Breast epithelium (tissue), 4 donors: Measurements from ENCODE around the gene ROBO2. TPM values are rescaled to one million over a fixed set of nuclear protein-coding genes. Genes with fewer than 3 reads are reported as not detected.

Source experiments
- DNase-seq, 2 donors: peaks; one replicate each; pipeline ENCODE4 v3.0.0-alpha.2; 2019; ENCODE audit warnings: low spot score in 2 of 2
- H3K27ac ChIP-seq, 2 donors: fragments of 200-600 bp; sonication (generic) in 1 of 2; one replicate each; pipeline ENCODE4 v1.5.1; 2016 to 2019; ENCODE audit warnings: mild to moderate bottlenecking in 1 of 2
- H3K27me3 ChIP-seq, 2 donors: fragments of 200-600 bp; sonication (generic) in 1 of 2; one replicate each; pipeline versions ENCODE4 v1.5.1 to v1.6.0; 2017 to 2019; ENCODE audit warnings: control low read depth in 1 of 2, mild to moderate bottlenecking in 1 of 2
- H3K36me3 ChIP-seq: fragments of 200-600 bp; one replicate; pipeline ENCODE4 v1.5.1; 2019
- H3K4me1 ChIP-seq, 2 donors: fragments of 200-600 bp; sonication (generic); one replicate each; pipeline ENCODE4 v1.5.1; 2016 to 2019; ENCODE audit warnings: control low read depth in 1 of 2
- H3K4me3 ChIP-seq, 3 donors: fragments of 200-600 bp; sonication (generic); 1 replicate in 2 of 3; 2 replicates in 1 of 3; pipeline ENCODE4 v1.5.1; 2016 to 2019; ENCODE audit warnings: mild to moderate bottlenecking in 3 of 3, moderate library complexity in 2 of 3
- H3K9me3 ChIP-seq, 2 donors: fragments of 200-600 bp; sonication (generic) in 1 of 2; one replicate each; pipeline ENCODE4 v1.5.1; 2016 to 2019; ENCODE audit warnings: control low read depth in 1 of 2
- CTCF ChIP-seq, 3 donors: fragments of 450-650 bp; IDR thresholded peaks; one replicate each; pipeline ENCODE4 v1.5.1; 2016 to 2017; ENCODE audit warnings: antibody characterized with exemption in 3 of 3, mild to moderate bottlenecking in 3 of 3, moderate library complexity in 3 of 3
- POLR2A ChIP-seq: fragments of 450-650 bp; IDR thresholded peaks from one replicate; pipeline ENCODE4 v1.6.1; 2016; ENCODE audit warnings: antibody characterized with exemption, mild to moderate bottlenecking, moderate library complexity
- POLR2AphosphoS5 ChIP-seq, 3 donors: sonication (generic); formaldehyde crosslinking; IDR thresholded peaks; one replicate each; pipeline ENCODE4 v1.6.1; 2017; ENCODE audit warnings: antibody characterized with exemption in 3 of 3
- intact Hi-C: fragments of 100-400 bp; cut with DNase I; formaldehyde crosslinking; loops from one replicate; pipeline ENCODE4 v1.15.1; 2023; ENCODE audit warnings: low total_unique reads
- total RNA-seq, 3 donors: library from RNA; depleted of rRNA; stranded (reverse); fragments of >200 nt; gene quantifications; one replicate each; pipeline ENCODE4 v1.1.0, GENCODE V29; 2016

ROBO2 gene
- total RNA-seq, 3 donors from 2014 or later = 0.98 to 1.4 (median 1.3) TPM

GRCh38 chr3:77160931-77161497 lies 121.1 kb downstream of the ROBO2 start:
- Histone ChIP-seq H3K4me3 (no peak overlapping the region), H3K27ac (no peak overlapping the region), H3K9me3 (no peaks in the 10 kb centered on the region), H3K27me3 (no peaks in the 10 kb centered on the region), H3K36me3 (no peaks in the 10 kb centered on the region), H3K4me1 (no peaks in the 10 kb centered on the region)
- TF ChIP-seq POLR2AphosphoS5 (IDR thresholded peaks at IDR 0.05) (no peak), CTCF (IDR thresholded peaks at IDR 0.05) (no peak), POLR2A (no peak)
- intact Hi-C loops = no loop called here
- no peak for DNase-seq

- Histone ChIP-seq H3K4me3 (no peak overlapping the region), H3K4me1 (no peaks in the 10 kb centered on the region), H3K27ac (no peak overlapping the region), H3K9me3 (no peaks in the 10 kb centered on the region), H3K36me3 (no peaks in the 10 kb centered on the region), H3K27me3 (no peaks in the 10 kb centered on the region)
- no peak for TF ChIP-seq POLR2A
- TF ChIP-seq CTCF (IDR thresholded peaks at IDR 0.05) = no peak
- TF ChIP-seq POLR2AphosphoS5 (IDR thresholded peaks at IDR 0.05) = no peak
- DNase-seq = no peak
- intact Hi-C loops = no loop called here
Observed at GRCh38 chr3:77169823-77170222, 129.9 kb downstream of the ROBO2 start.

GRCh38 chr3:77171026-77171425 lies 131.1 kb downstream of the ROBO2 start:
- no peak overlapping the region for H3K4me3 ChIP-seq
- TF ChIP-seq POLR2AphosphoS5 (IDR thresholded peaks at IDR 0.05) (no peak), CTCF (IDR thresholded peaks at IDR 0.05) (no peak), POLR2A (no peak)
- no peaks in the 10 kb centered on the region for H3K27me3 ChIP-seq
- no peaks in the 10 kb centered on the region for H3K36me3 ChIP-seq
- H3K9me3 ChIP-seq = no peaks in the 10 kb centered on the region
- DNase-seq = no peak
- intact Hi-C loops = no loop called here
- no peaks in the 10 kb centered on the region for H3K4me1 ChIP-seq
- no peak overlapping the region for H3K27ac ChIP-seq

GRCh38 chr3:77179762-77180161 lies 139.9 kb downstream of the ROBO2 start:
- Histone ChIP-seq H3K4me3 (no peak overlapping the region), H3K4me1 (no peaks in the 10 kb centered on the region), H3K36me3 (no peaks in the 10 kb centered on the region), H3K27me3 (no peaks in the 10 kb centered on the region), H3K27ac (no peak overlapping the region), H3K9me3 (no peaks in the 10 kb centered on the region)
- TF ChIP-seq POLR2A (no peak), POLR2AphosphoS5 (IDR thresholded peaks at IDR 0.05) (no peak), CTCF (IDR thresholded peaks at IDR 0.05) (no peak)
- no peak for DNase-seq
- intact Hi-C loops = no loop called here

GRCh38 chr3:77182341-77182740 lies 142.4 kb downstream of the ROBO2 start:
- Histone ChIP-seq H3K4me1 (no peaks in the 10 kb centered on the region), H3K4me3 (no peak overlapping the region), H3K27ac (no peak overlapping the region), H3K36me3 (no peaks in the 10 kb centered on the region), H3K27me3 (no peaks in the 10 kb centered on the region), H3K9me3 (no peaks in the 10 kb centered on the region)
- DNase-seq = no peak
- intact Hi-C loops = no loop called here
- TF ChIP-seq POLR2AphosphoS5 (IDR thresholded peaks at IDR 0.05) = no peak
- TF ChIP-seq POLR2A = no peak
- TF ChIP-seq CTCF (IDR thresholded peaks at IDR 0.05) = no peak
